ENCODE results near the gene MARVELD2.
"Not testable (repeated sequence)": the region's sequence is repeated elsewhere in the genome, so short reads cannot be mapped to it uniquely, and the experiment has no call there.

MARVELD2 gene

DNA sequence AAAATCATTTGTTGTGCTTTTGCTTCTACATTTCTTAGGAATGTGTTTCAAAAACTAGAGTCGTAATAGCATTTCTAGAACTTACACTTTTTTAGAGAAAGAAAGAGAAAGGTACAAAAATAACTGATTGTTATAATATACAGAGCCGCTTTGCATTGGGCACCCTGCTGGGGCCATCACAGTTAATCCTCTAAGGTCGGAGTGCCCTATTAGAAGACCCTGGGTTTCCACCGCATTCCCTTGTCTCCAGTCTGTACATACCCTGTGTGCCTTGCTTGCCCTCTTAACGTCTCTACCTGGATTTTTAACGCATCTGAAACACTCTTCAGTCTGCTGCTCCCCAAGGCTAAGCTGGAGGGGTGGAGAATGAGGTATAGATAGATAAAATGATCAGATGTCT lies 1.3 kb downstream of the MARVELD2 start:
- H3K36me3 ChIP-seq (ENCODE audit: control insufficient read depth, insufficient read depth, low read length) = peaks cover 4% of the 10 kb centered on the region
- no peaks in the 10 kb centered on the region for H3K27me3 ChIP-seq (replicated peaks; ENCODE audit: control insufficient read depth, insufficient read depth, low read length)
- DNase-seq (ENCODE audit: extremely low read depth, insufficient read length) = no peak
- TF ChIP-seq CTCF (IDR thresholded peaks at IDR 0.05; ENCODE audit: insufficient read depth, low read length, poor library complexity, severe bottlenecking) = no peak
- no peak overlapping the region for H3K4me3 ChIP-seq (replicated peaks; ENCODE audit: low read depth, low read length)

DNA sequence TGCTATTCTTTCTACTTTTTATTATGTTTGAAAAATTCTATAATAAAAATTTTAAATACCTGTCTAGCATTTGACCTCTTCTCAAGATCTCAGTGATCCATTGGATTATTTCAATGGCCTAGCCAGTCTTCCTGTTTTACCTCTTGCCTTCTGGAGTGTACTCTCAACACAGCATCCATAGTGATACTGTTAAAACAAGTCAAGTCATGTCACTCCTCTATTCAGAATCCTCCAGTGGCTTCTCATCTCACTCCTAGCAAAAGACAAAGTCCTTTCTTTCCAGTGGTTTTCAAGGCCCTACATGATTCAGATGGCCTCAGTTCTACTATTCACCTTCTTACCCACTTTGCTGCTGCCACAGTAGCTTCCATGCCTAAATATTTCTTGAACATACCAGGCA lies 1.8 kb downstream of the MARVELD2 start:
- TF ChIP-seq CTCF (IDR thresholded peaks at IDR 0.05; ENCODE audit: insufficient read depth, low read length, poor library complexity, severe bottlenecking) = no peak
- no peaks in the 10 kb centered on the region for H3K27me3 ChIP-seq (replicated peaks; ENCODE audit: control insufficient read depth, insufficient read depth, low read length)
- H3K36me3 ChIP-seq (ENCODE audit: control insufficient read depth, insufficient read depth, low read length) = peaks cover 3% of the 10 kb centered on the region
- no peak overlapping the region for H3K4me3 ChIP-seq (replicated peaks; ENCODE audit: low read depth, low read length)
- no peak for DNase-seq (ENCODE audit: extremely low read depth, insufficient read length)

DNA sequence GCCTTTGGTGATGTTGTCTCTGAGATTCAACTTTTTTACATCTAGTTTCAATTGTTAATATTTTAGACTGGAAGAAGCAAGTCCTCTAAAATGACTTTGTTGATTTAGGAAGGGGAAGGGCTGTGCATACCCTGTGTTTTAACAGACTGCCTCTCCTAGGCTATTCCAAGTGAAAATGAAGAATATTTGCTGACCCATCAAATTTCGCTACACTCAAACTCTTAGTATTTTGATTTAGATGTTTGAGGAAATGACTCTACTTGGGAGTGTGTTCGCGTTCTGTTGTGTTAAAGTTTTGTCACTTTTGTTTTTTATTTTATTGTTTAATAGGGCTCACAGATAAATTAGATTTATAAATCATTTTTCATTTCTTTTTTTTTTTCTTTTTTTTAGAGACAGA lies 3.6 kb downstream of the MARVELD2 start:
- TF ChIP-seq CTCF (IDR thresholded peaks at IDR 0.05; ENCODE audit: insufficient read depth, low read length, poor library complexity, severe bottlenecking) = no peak
- Histone ChIP-seq H3K27me3 (replicated peaks; ENCODE audit: control insufficient read depth, insufficient read depth, low read length) (no peaks in the 10 kb centered on the region), H3K4me3 (replicated peaks; ENCODE audit: low read depth, low read length) (no peak overlapping the region), H3K36me3 (ENCODE audit: control insufficient read depth, insufficient read depth, low read length) (peaks cover 3% of the 10 kb centered on the region)
- DNase-seq (ENCODE audit: extremely low read depth, insufficient read length) = no peak

GRCh38 chr5:69431424-69432303 lies 16.7 kb downstream of the MARVELD2 start:
- DNase-seq (ENCODE audit: extremely low read depth, insufficient read length) = no peak
- Histone ChIP-seq H3K27me3 (replicated peaks; ENCODE audit: control insufficient read depth, insufficient read depth, low read length) (no peaks in the 10 kb centered on the region), H3K36me3 (ENCODE audit: control insufficient read depth, insufficient read depth, low read length) (no peaks in the 10 kb centered on the region), H3K4me3 (replicated peaks; ENCODE audit: low read depth, low read length) (no peak overlapping the region)
- TF ChIP-seq CTCF (IDR thresholded peaks at IDR 0.05; ENCODE audit: insufficient read depth, low read length, poor library complexity, severe bottlenecking) = no peak

DNA sequence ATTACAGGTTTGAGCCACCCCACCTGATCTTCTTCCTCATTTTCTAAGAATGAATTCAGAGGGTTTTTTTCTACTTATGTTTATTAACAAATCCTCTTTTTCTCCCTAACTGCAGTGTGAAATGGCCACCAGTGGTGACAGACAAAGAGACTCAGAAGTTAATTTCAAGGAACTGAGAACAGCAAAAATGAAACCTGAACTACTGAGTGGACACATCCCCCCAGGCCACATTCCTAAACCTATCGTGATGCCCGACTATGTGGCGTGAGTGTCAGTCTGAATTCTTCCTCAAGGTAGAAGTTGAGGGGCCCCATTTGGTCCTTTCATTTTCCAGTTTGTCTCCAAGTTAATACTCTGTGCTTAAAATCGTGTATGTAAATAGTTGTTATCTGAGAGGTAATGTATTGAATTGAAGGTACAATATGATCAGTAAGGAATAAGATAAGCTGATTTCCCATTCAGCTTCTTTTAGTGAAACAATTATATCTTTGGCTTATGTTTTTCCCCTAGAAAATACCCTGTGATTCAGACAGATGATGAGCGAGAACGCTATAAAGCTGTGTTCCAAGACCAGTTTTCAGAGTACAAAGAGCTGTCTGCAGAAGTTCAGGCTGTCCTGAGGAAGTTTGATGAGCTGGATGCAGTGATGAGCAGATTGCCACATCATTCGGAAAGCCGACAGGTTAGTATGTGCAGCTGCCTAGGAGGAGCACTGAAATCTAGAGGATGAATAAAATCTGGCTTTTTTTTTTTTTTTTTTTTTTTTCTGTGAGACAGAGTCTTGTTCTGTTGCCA lies 17.7 kb downstream of the MARVELD2 start:
- no peak for TF ChIP-seq CTCF (IDR thresholded peaks at IDR 0.05; ENCODE audit: insufficient read depth, low read length, poor library complexity, severe bottlenecking)
- H3K36me3 ChIP-seq (ENCODE audit: control insufficient read depth, insufficient read depth, low read length) = no peaks in the 10 kb centered on the region
- peak overlapping the region; percentile 43 for H3K4me3 ChIP-seq (replicated peaks; ENCODE audit: low read depth, low read length)
- DNase-seq (ENCODE audit: extremely low read depth, insufficient read length) = peak; percentile 74
- H3K27me3 ChIP-seq (replicated peaks; ENCODE audit: control insufficient read depth, insufficient read depth, low read length) = no peaks in the 10 kb centered on the region

- not testable (repeated sequence) for DNase-seq (ENCODE audit: extremely low read depth, insufficient read length); H3K36me3 ChIP-seq (ENCODE audit: control insufficient read depth, insufficient read depth, low read length); H3K27me3 ChIP-seq (replicated peaks; ENCODE audit: control insufficient read depth, insufficient read depth, low read length); H3K4me3 ChIP-seq (replicated peaks; ENCODE audit: low read depth, low read length)
Measured at GRCh38 chr5:69435276-69435884, 20.5 kb downstream of the MARVELD2 start.
